SK-N-SH (cell line): ENCODE data around the gene ZNF74. TPM values are rescaled to one million over a fixed set of nuclear protein-coding genes. Genes with fewer than 3 reads are reported as not detected.

ENCODE experiments used
- CTCF ChIA-PET: fragments of 300-600, 350-600 bp; formaldehyde crosslinking; extraction: SDS; loops from one replicate; lab custom pipeline; 2021; lab: Yijun Ruan, JAX
- POLR2A ChIA-PET: fragments of 350-600 bp; sonication (Branson Sonifier 250); formaldehyde crosslinking; extraction: SDS; loops from one replicate; lab custom pipeline; 2020; ENCODE audit warnings: antibody characterized with exemption, inconsistent platforms; lab: Yijun Ruan, JAX
- DNase-seq: peaks from one replicate; pipeline ENCODE4 v3.0.0; 2012
- H2AFZ ChIP-seq: fragments of 200-600 bp; sonication (generic); 2 replicates; pipeline ENCODE4 v1.8.1; 2016; ENCODE audit warnings: antibody characterized with exemption, mild to moderate bottlenecking, low read depth
- H3F3A ChIP-seq: fragments of 200-600 bp; sonication (generic); replicated peaks from 2 replicates; pipeline ENCODE3; 2016; ENCODE audit warnings: antibody characterized with exemption, mild to moderate bottlenecking; ENCODE audit not compliant: insufficient read depth
- H3K27ac ChIP-seq, 2 experiments: fragments of 200-500 bp in 1 of 2; fragments of 200-600 bp in 1 of 2; sonication (Bioruptor generic) in 1 of 2; sonication (generic), shearing (Covaris generic) in 1 of 2; 2 replicates each; pipeline versions ENCODE4 v1.5.1 to v1.6.1; 2014 to 2016; ENCODE audit warnings: low read depth in 2 of 2, inconsistent platforms in 1 of 2, low read length in 1 of 2, mild to moderate bottlenecking in 1 of 2, mixed read lengths in 1 of 2
- H3K27me3 ChIP-seq: fragments of 200-600 bp; sonication (generic), shearing (Covaris generic); 2 replicates; pipeline ENCODE4 v1.6.1; 2016; ENCODE audit warnings: mixed run types; ENCODE audit not compliant: insufficient read depth
- H3K36me3 ChIP-seq, 2 experiments: fragments of 200-500 bp in 1 of 2; fragments of 200-600 bp in 1 of 2; sonication (Bioruptor generic) in 1 of 2; sonication (generic) in 1 of 2; replicated peaks in 1 of 2; 2 replicates each; pipeline versions ENCODE3 to v1.5.1; 2014 to 2016; ENCODE audit warnings: low read length in 1 of 2, mild to moderate bottlenecking in 1 of 2; ENCODE audit not compliant: insufficient read depth in 2 of 2, control insufficient read depth in 1 of 2
- H3K4me1 ChIP-seq, 2 experiments: fragments of 200-500 bp in 1 of 2; fragments of 200-600 bp in 1 of 2; sonication (Bioruptor generic) in 1 of 2; sonication (generic), shearing (Covaris generic) in 1 of 2; 2 replicates each; pipeline versions ENCODE4 v1.5.1 to v1.6.1; 2014 to 2016; ENCODE audit warnings: low read depth in 1 of 2, low read length in 1 of 2, mixed run types in 1 of 2; ENCODE audit not compliant: insufficient read depth in 2 of 2, control insufficient read depth in 1 of 2
- H3K4me2 ChIP-seq: fragments of 200-600 bp; sonication (generic), shearing (Covaris generic); 2 replicates; pipeline ENCODE4 v1.6.1; 2017; ENCODE audit warnings: mixed run types
- H3K4me3 ChIP-seq, 2 experiments: fragments of 200-500 bp in 1 of 2; fragments of 200-600 bp in 1 of 2; sonication (Bioruptor generic) in 1 of 2; sonication (generic), shearing (Covaris generic) in 1 of 2; 2 replicates each; pipeline versions ENCODE4 v1.5.1 to v1.8.1; 2014 to 2016; ENCODE audit warnings: low read depth in 2 of 2, inconsistent platforms in 1 of 2, low read length in 1 of 2, mild to moderate bottlenecking in 1 of 2, mixed read lengths in 1 of 2, moderate library complexity in 1 of 2
- H3K79me2 ChIP-seq: fragments of 200-600 bp; sonication (generic); 2 replicates; pipeline ENCODE4 v1.8.1; 2017; ENCODE audit warnings: mild to moderate bottlenecking; ENCODE audit not compliant: insufficient read depth
- H3K9ac ChIP-seq: fragments of 200-600 bp; sonication (generic); 2 replicates; pipeline ENCODE4 v1.6.1; 2017; ENCODE audit warnings: mixed run types
- H3K9me2 ChIP-seq: fragments of 200-600 bp; sonication (generic); 2 replicates; pipeline ENCODE4 v1.6.1; 2017; ENCODE audit warnings: mixed run types
- H3K9me3 ChIP-seq: fragments of 200-600 bp; sonication (generic); 2 replicates; pipeline ENCODE4 v1.6.1; 2017; ENCODE audit warnings: mixed run types, mild to moderate bottlenecking, moderate library complexity
- H4K20me1 ChIP-seq: fragments of 200-600 bp; sonication (generic); 2 replicates; pipeline ENCODE4 v1.6.1; 2017; ENCODE audit warnings: mild to moderate bottlenecking, mixed run types; ENCODE audit not compliant: insufficient read depth
- ELF1 ChIP-seq: IDR thresholded peaks from 2 replicates; pipeline ENCODE4 v1.4.0; 2012
- EP300 ChIP-seq, 2 experiments: IDR thresholded peaks; 2 replicates each; pipeline versions ENCODE4 v1.4.0 to v1.6.1; 2012; ENCODE audit warnings: borderline replicate concordance in 1 of 2, low read depth in 1 of 2, low read length in 1 of 2
- EZH2phosphoT487 ChIP-seq: fragments of 200-600 bp; sonication (generic); IDR thresholded peaks from 2 replicates; pipeline ENCODE4 v1.6.1; 2017; ENCODE audit warnings: low read depth, mixed run types, mild to moderate bottlenecking, antibody characterized with exemption, moderate library complexity, borderline replicate concordance
- FOXJ3 ChIP-seq: sonication (generic); formaldehyde crosslinking; IDR thresholded peaks from 2 replicates; pipeline ENCODE4 v1.5.1; 2020; ENCODE audit warnings: mild to moderate bottlenecking, missing genetic modification reagents
- GABPA ChIP-seq: IDR thresholded peaks from 2 replicates; pipeline ENCODE4 v1.4.0; 2012; ENCODE audit warnings: low read depth, mild to moderate bottlenecking
- MAX ChIP-seq: IDR thresholded peaks from 2 replicates; pipeline ENCODE4 v1.4.0; 2012; ENCODE audit warnings: low read depth
- MEF2A ChIP-seq: IDR thresholded peaks from 2 replicates; pipeline ENCODE4 v1.4.0; 2012; ENCODE audit warnings: low read depth, borderline replicate concordance
- MXI1 ChIP-seq: IDR thresholded peaks from 2 replicates; pipeline ENCODE4 v1.6.1; 2012; ENCODE audit warnings: mild to moderate bottlenecking, low read depth, low read length, improper control_type of control experiment
- POLR2AphosphoS5 ChIP-seq: IDR thresholded peaks from 2 replicates; pipeline ENCODE4 v1.6.1; 2012; ENCODE audit warnings: low read depth, low read length
- RAD21 ChIP-seq: IDR thresholded peaks from 2 replicates; pipeline ENCODE4 v1.6.1; 2012; ENCODE audit warnings: mild to moderate bottlenecking, low read length
- RCOR1 ChIP-seq: fragments of 150-350 bp; IDR thresholded peaks from 2 replicates; pipeline ENCODE4 v1.6.1; 2017; ENCODE audit warnings: antibody characterized with exemption, low read length
- RFX5 ChIP-seq: IDR thresholded peaks from 2 replicates; pipeline ENCODE4 v1.6.1; 2012; ENCODE audit warnings: mild to moderate bottlenecking, improper control_type of control experiment, low read length
- RXRA ChIP-seq: IDR thresholded peaks from 2 replicates; pipeline ENCODE4 v1.4.0; 2012; ENCODE audit warnings: low read depth, mild to moderate bottlenecking, borderline replicate concordance
- TCF12 ChIP-seq: IDR thresholded peaks from 2 replicates; pipeline ENCODE4 v1.4.0; 2012
- TEAD4 ChIP-seq: IDR thresholded peaks from 2 replicates; pipeline ENCODE4 v1.4.0; 2012; ENCODE audit warnings: mild to moderate bottlenecking, borderline replicate concordance; ENCODE audit not compliant: insufficient read depth
- USF1 ChIP-seq: IDR thresholded peaks from 2 replicates; pipeline ENCODE4 v1.4.0; 2012; ENCODE audit warnings: low read depth, borderline replicate concordance
- USF2 ChIP-seq: fragments of 150-350 bp; IDR thresholded peaks from 2 replicates; pipeline ENCODE4 v1.6.1; 2017; ENCODE audit warnings: antibody characterized with exemption, low read length, low read depth, borderline replicate concordance
- YY1 ChIP-seq: IDR thresholded peaks from 2 replicates; pipeline ENCODE4 v1.4.0; 2012; ENCODE audit warnings: low read depth, mild to moderate bottlenecking
- ZBTB33 ChIP-seq: IDR thresholded peaks from 2 replicates; pipeline ENCODE4 v1.4.0; 2012; ENCODE audit warnings: low read depth, borderline replicate concordance
- WGBS: methylation state at CpG from one replicate; pipeline ENCODE4 v1.1.6; 2017; ENCODE audit warnings: low lambda C conversion rate; 5-methylcytosine and 5-hydroxymethylcytosine counted together
- polyA plus RNA-seq, 3 experiments: library from polyadenylated mRNA; depleted of rRNA; stranded (reverse); fragments of >200 nt; gene quantifications; 2 replicates each; pipeline ENCODE4 v1.2.3, GENCODE V29; 2012

ZNF74 gene
- polyA plus RNA-seq, 1 of the 3 experiments (the other 2 are of a cell fraction): 8.0 TPM

GRCh38 chr22:20451920-20452319 is 58.0 kb downstream of the ZNF74 start (continued):
- TF ChIP-seq RXRA: no peak
- TF ChIP-seq EP300 (IDR thresholded peaks at IDR 0.05; ENCODE audit: borderline replicate concordance in 1 of 2, low read depth in 1 of 2, low read length in 1 of 2): no peak
- TF ChIP-seq MAX: no peak
- no peak for TF ChIP-seq USF1
- no peak for TF ChIP-seq ELF1
- no peak for TF ChIP-seq EZH2phosphoT487
- TF ChIP-seq USF2: no peak
- no peak for TF ChIP-seq FOXJ3 (CRISPR knock-in tag)
- no peak for TF ChIP-seq TCF12

- no peak for DNase-seq
- peaks cover 4% of the 10 kb centered on the region for H3F3A ChIP-seq
- no peak overlapping the region for H3K27ac ChIP-seq
- no peak overlapping the region for H3K4me2 ChIP-seq
- no peak overlapping the region for H3K4me3 ChIP-seq
- no peaks in the 10 kb centered on the region for H3K27me3 ChIP-seq
- no peaks in the 10 kb centered on the region for H3K9me2 ChIP-seq
- POLR2A ChIA-PET: interaction anchor here (1.6 to 1.7 kb wide), 2 partner anchors 14 to 30 kb away, joined by 3 to 5 read pairs; no protein-coding TSS in a partner anchor
- peaks cover 0 to 7% of the 10 kb centered on the region in 2 experiments; a peak in 1 of 4 replicates for H3K4me1 ChIP-seq
- H4K20me1 ChIP-seq: no peaks in the 10 kb centered on the region
- TF ChIP-seq POLR2AphosphoS5 (no peak), GABPA (no peak), MXI1 (no peak), RCOR1 (no peak), YY1 (no peak), RFX5 (no peak), RAD21 (no peak), ZBTB33 (no peak), TEAD4 (no peak), MEF2A (no peak), USF1 (no peak)
- H2AFZ ChIP-seq: no peak overlapping the region
- CTCF ChIA-PET: interaction anchor here (1.1 to 4.8 kb wide), 4 partner anchors 15 to 296 kb away, joined by 4 to 102 read pairs (median 6); no protein-coding TSS in a partner anchor
- H3K9ac ChIP-seq: no peak overlapping the region
- peaks cover 26 to 28% of the 10 kb centered on the region in 2 experiments for H3K36me3 ChIP-seq
- 100% methylated on average over 3 of the region's 3 CpGs for WGBS
- H3K9me3 ChIP-seq: no peaks in the 10 kb centered on the region
- H3K79me2 ChIP-seq: no peaks in the 10 kb centered on the region
Measured at GRCh38 chr22:20453222-20453621, 59.3 kb downstream of the ZNF74 start.
